Psoas muscle (tissue), 8 donors: Measurements from ENCODE around the gene CTCFL. TPM values are rescaled to one million over a fixed set of nuclear protein-coding genes. Genes with fewer than 3 reads are reported as not detected.

ENCODE experiments used
- ATAC-seq, 4 donors: fragments of 200-7000 bp; cut with Tn5 transposase; one replicate each; pipeline ENCODE4 v1.9.1; 2020; ENCODE audit warnings: moderate library complexity in 3 of 4, mild to moderate bottlenecking in 2 of 4
- DNase-seq, 2 donors: peaks; one replicate each; pipeline ENCODE4 v3.0.0-alpha.2; 2020
- H3K27ac ChIP-seq: fragments of 200-600 bp; one replicate; pipeline ENCODE4 v1.8.0; 2022
- H3K27me3 ChIP-seq, 3 donors: fragments of 200-600 bp in 1 of 3; one replicate each; pipeline versions ENCODE4 v1.6.1 to v1.8.0; 2013 to 2022; ENCODE audit warnings: low read length in 2 of 3, mild to moderate bottlenecking in 2 of 3, moderate library complexity in 1 of 3; ENCODE audit not compliant: insufficient read depth in 3 of 3
- H3K36me3 ChIP-seq, 2 donors: fragments of 200-600 bp in 1 of 2; one replicate each; pipeline versions ENCODE4 v1.6.1 to v1.8.0; 2013 to 2022; ENCODE audit warnings: low read depth in 1 of 2, mild to moderate bottlenecking in 1 of 2, moderate library complexity in 1 of 2; ENCODE audit not compliant: insufficient read depth in 1 of 2
- H3K4me1 ChIP-seq: fragments of 200-600 bp; one replicate; pipeline ENCODE4 v1.8.0; 2022
- H3K4me3 ChIP-seq: fragments of 200-600 bp; one replicate; pipeline ENCODE4 v1.8.0; 2022; ENCODE audit warnings: mild to moderate bottlenecking
- H3K9me3 ChIP-seq: fragments of 200-600 bp; one replicate; pipeline ENCODE4 v1.8.0; 2022
- CTCF ChIP-seq: fragments of 200-600 bp; IDR thresholded peaks from one replicate; pipeline ENCODE4 v1.8.0; 2022; ENCODE audit warnings: antibody characterized with exemption
- WGBS, 3 donors: extraction: QIAGEN DNeasy Blood & Tissue Kit; methylation state at CpG; one replicate each; pipeline versions ENCODE4 v1.1.6 to v1.1.7; 2013; 5-methylcytosine and 5-hydroxymethylcytosine counted together
- intact Hi-C, 2 donors: fragments of 100-400 bp; cut with DNase I; formaldehyde crosslinking; loops; one replicate each; pipeline versions ENCODE4 v1.11.0 to v1.14.2; 2022
- polyA plus RNA-seq, 3 donors: library from polyadenylated mRNA; stranded (reverse); fragments of 200-250 nt; gene quantifications; one replicate each; pipeline ENCODE4 v1.2.3, GENCODE V29; 2013
- total RNA-seq, 4 donors: library from RNA; stranded (reverse); fragmentation: NEBNext Ultra II Directional in 2 of 4; extraction: Animal tissue kit (Norgen Biotek cat#: 25700) in 2 of 4; gene quantifications; one replicate each; pipeline versions ENCODE4 v1.2.1 to v1.2.4, GENCODE V29; 2021 to 2023
- donor health status: healthy with polysubstance abuse.
- donor health status: DM: no; HTN: no; CAD: no; lungs with moderate emphysema.
- donor health status: Bipolar disorder and iron deficiency.
- donor health status: healthy.
- donor health status: DM: yes; HTN: yes; CAD: no.
- donor health status: DM: no; HTN: no; CAD: no.
- donor health status: DM: no; HTN: no; CAD: no.
- donor health status: DM: yes; HTN: yes; CAD: no.

The CTCFL gene
- total and polyA plus RNA-seq, 7 donors = not detected

GRCh38 chr20:57476084-57476526, 48.8 kb downstream of the CTCFL start:
- Histone ChIP-seq H3K27ac (peak overlapping the region; percentile 81), H3K27me3 (no peaks in the 10 kb centered on the region), H3K36me3 (no peaks in the 10 kb centered on the region), H3K9me3 (no peaks in the 10 kb centered on the region), H3K4me1 (peaks cover 7% of the 10 kb centered on the region), H3K4me3 (no peak overlapping the region)
- no peak for TF ChIP-seq CTCF
- 22 to 29% (median 24%) methylated on average over 6 of the region's 6 CpGs for WGBS, 3 donors
- intact Hi-C loops = loop anchor here in 1 of 2 donors (5.0 kb wide), 2 partner anchors 39 to 89 kb away; no protein-coding TSS in a partner anchor
- no peak for DNase-seq
- peak; percentile 83 to 92 (median 85) for ATAC-seq

- WGBS, 3 donors = 77 to 83% (median 77%) methylated on average over 8 of the region's 8 CpGs
- intact Hi-C loops = loop anchor here in 1 of 2 donors (5.0 kb wide), 2 partner anchors 38 to 88 kb away; no protein-coding TSS in a partner anchor
- Histone ChIP-seq H3K9me3 (no peaks in the 10 kb centered on the region), H3K27ac (peak overlapping the region; percentile 81), H3K27me3 (no peaks in the 10 kb centered on the region), H3K36me3 (no peaks in the 10 kb centered on the region), H3K4me3 (no peak overlapping the region), H3K4me1 (peaks cover 8% of the 10 kb centered on the region)
- DNase-seq (no peak), ATAC-seq (no peak)
- no peak for TF ChIP-seq CTCF
Observed at GRCh38 chr20:57475388-57476083, 49.4 kb downstream of the CTCFL start.

- no peak for ATAC-seq
- H3K27ac ChIP-seq = no peak overlapping the region
- TF ChIP-seq CTCF = no peak
- no peaks in the 10 kb centered on the region for H3K27me3 ChIP-seq
- no peaks in the 10 kb centered on the region for H3K9me3 ChIP-seq
- no peaks in the 10 kb centered on the region for H3K36me3 ChIP-seq
- no peak for DNase-seq
- peaks cover 15% of the 10 kb centered on the region for H3K4me1 ChIP-seq
- no peak overlapping the region for H3K4me3 ChIP-seq
- WGBS, 3 donors = 77 to 81% (median 81%) methylated on average over 7 of the region's 7 CpGs
- intact Hi-C loops = loop anchor here (5.0 kb wide), 3 partner anchors 38 to 93 kb away; no protein-coding TSS in a partner anchor
Observed at GRCh38 chr20:57474816-57475215, 50.1 kb downstream of the CTCFL start.

GRCh38 chr20:57474205-57474604, 50.7 kb downstream of the CTCFL start:
- Histone ChIP-seq H3K36me3 (no peaks in the 10 kb centered on the region), H3K4me3 (no peak overlapping the region), H3K27ac (no peak overlapping the region), H3K27me3 (no peaks in the 10 kb centered on the region), H3K4me1 (peaks cover 19% of the 10 kb centered on the region), H3K9me3 (no peaks in the 10 kb centered on the region)
- ATAC-seq (no peak), DNase-seq (no peak)
- intact Hi-C loops = loop anchor here in 1 of 2 donors (5.0 kb wide), 1 partner anchor 92 kb away; no protein-coding TSS in a partner anchor
- no peak for TF ChIP-seq CTCF
- 83 to 93% (median 84%) methylated on average over 2 of the region's 2 CpGs for WGBS, 3 donors
